CD4-positive, alpha-beta T cell treated with Interleukin-6 for 4 hours (primary cell): ENCODE measurements around the gene UNC13B.

Experiments
- DNase-seq: peaks from one replicate; pipeline ENCODE4 v3.0.0-alpha.2; 2020; ENCODE audit warnings: mixed read lengths

The UNC13B gene

GRCh38 chr9:35452481-35452880 lies 290.7 kb downstream of the UNC13B start:
- DNase-seq = no peak

DNA sequence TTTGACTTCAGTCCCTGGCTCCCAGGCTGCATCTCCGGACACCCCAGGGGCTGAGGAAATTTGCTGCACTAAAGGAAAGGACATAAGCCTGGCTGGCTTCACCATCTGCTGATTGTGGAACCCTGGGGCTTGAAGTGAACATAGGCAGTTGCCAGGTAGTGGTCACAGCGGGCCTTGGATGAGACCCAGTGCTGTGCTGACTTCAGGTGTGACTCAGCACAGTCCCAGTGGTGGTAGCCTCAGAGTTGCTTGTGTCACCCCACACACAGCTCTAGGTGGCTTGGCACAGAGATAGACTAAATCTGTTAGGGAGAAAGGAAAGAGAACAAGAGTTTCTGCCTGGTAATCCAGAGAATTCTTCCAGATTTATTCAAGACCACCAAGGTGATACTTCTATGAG lies 292.0 kb downstream of the UNC13B start:
- no peak for DNase-seq
